ENCODE data around the gene MTMR12. TPM values are rescaled to one million over a fixed set of nuclear protein-coding genes. Genes with fewer than 3 reads are reported as not detected.

The MTMR12 gene
- total and polyA plus RNA-seq, 2 experiments from 2014 or later: 18.3 to 51.6 TPM

DNA sequence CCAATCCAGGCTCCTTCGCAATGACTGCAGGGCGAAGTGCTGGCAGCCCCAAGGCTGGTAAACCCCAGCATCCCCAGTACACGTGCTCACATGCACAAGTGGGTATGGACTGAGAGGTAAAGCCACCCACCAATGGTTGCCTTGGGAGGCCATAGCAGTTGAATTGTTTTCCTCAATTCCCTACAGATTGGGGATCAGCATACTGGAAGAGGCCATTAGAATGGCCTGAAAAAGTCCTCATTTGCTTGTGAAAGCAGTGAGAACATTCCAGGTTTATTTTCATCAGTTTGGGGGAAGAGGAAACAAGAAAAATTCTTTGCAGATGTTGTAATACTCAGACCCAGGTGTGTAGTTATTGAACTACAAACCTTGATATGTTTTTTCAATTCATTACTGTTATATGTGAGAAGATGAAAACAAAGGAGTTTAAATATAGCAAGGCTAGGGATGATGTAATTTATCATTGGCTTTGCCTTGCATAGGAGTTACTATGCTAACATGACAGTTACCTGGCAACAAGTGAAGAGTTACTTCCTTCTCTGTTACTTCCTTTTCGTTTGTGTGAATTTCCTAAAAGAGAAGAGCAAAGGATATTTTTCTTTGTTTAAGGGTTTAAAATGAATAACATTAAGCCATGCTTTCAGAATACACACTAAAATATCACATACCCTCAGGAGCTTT lies 36.4 kb downstream of the MTMR12 start:
- ATAC-seq (peak; percentile 92), DNase-seq (ENCODE audit: low spot score) (peak; percentile 78)
- peak overlapping the region; percentile 96 for H3K27ac Mint-ChIP-seq

More for the DNA sequence above, 36.4 kb downstream of the MTMR12 start:
- Histone ChIP-seq H3K27ac (ENCODE audit: low read depth) (peak overlapping the region; percentile 77), H3K9me2 (ENCODE audit: insufficient read depth) (no peaks in the 10 kb centered on the region), H3K4me3 (no peak overlapping the region), H4K20me1 (replicated peaks; ENCODE audit: insufficient read depth) (no peaks in the 10 kb centered on the region), H3F3A (replicated peaks; ENCODE audit: low read depth) (no peaks in the 10 kb centered on the region; the same call in 1 of the 2 replicates), H3K27me3 (ENCODE audit: insufficient read depth) (no peaks in the 10 kb centered on the region), H3K79me2 (replicated peaks; ENCODE audit: insufficient read depth) (peaks cover 47% of the 10 kb centered on the region), H3K4me2 (0 out of 2 replicates have a peak overlapping the region, but pooled peaks have one; percentile 36), H3K36me3 (ENCODE audit: insufficient read depth) (peaks cover 16% of the 10 kb centered on the region; the same call in 1 of the 2 replicates), H2AFZ (no peak overlapping the region), H3K4me1 (ENCODE audit: insufficient read depth) (peaks cover 43% of the 10 kb centered on the region)
- TF ChIP-seq, protein P1, sequence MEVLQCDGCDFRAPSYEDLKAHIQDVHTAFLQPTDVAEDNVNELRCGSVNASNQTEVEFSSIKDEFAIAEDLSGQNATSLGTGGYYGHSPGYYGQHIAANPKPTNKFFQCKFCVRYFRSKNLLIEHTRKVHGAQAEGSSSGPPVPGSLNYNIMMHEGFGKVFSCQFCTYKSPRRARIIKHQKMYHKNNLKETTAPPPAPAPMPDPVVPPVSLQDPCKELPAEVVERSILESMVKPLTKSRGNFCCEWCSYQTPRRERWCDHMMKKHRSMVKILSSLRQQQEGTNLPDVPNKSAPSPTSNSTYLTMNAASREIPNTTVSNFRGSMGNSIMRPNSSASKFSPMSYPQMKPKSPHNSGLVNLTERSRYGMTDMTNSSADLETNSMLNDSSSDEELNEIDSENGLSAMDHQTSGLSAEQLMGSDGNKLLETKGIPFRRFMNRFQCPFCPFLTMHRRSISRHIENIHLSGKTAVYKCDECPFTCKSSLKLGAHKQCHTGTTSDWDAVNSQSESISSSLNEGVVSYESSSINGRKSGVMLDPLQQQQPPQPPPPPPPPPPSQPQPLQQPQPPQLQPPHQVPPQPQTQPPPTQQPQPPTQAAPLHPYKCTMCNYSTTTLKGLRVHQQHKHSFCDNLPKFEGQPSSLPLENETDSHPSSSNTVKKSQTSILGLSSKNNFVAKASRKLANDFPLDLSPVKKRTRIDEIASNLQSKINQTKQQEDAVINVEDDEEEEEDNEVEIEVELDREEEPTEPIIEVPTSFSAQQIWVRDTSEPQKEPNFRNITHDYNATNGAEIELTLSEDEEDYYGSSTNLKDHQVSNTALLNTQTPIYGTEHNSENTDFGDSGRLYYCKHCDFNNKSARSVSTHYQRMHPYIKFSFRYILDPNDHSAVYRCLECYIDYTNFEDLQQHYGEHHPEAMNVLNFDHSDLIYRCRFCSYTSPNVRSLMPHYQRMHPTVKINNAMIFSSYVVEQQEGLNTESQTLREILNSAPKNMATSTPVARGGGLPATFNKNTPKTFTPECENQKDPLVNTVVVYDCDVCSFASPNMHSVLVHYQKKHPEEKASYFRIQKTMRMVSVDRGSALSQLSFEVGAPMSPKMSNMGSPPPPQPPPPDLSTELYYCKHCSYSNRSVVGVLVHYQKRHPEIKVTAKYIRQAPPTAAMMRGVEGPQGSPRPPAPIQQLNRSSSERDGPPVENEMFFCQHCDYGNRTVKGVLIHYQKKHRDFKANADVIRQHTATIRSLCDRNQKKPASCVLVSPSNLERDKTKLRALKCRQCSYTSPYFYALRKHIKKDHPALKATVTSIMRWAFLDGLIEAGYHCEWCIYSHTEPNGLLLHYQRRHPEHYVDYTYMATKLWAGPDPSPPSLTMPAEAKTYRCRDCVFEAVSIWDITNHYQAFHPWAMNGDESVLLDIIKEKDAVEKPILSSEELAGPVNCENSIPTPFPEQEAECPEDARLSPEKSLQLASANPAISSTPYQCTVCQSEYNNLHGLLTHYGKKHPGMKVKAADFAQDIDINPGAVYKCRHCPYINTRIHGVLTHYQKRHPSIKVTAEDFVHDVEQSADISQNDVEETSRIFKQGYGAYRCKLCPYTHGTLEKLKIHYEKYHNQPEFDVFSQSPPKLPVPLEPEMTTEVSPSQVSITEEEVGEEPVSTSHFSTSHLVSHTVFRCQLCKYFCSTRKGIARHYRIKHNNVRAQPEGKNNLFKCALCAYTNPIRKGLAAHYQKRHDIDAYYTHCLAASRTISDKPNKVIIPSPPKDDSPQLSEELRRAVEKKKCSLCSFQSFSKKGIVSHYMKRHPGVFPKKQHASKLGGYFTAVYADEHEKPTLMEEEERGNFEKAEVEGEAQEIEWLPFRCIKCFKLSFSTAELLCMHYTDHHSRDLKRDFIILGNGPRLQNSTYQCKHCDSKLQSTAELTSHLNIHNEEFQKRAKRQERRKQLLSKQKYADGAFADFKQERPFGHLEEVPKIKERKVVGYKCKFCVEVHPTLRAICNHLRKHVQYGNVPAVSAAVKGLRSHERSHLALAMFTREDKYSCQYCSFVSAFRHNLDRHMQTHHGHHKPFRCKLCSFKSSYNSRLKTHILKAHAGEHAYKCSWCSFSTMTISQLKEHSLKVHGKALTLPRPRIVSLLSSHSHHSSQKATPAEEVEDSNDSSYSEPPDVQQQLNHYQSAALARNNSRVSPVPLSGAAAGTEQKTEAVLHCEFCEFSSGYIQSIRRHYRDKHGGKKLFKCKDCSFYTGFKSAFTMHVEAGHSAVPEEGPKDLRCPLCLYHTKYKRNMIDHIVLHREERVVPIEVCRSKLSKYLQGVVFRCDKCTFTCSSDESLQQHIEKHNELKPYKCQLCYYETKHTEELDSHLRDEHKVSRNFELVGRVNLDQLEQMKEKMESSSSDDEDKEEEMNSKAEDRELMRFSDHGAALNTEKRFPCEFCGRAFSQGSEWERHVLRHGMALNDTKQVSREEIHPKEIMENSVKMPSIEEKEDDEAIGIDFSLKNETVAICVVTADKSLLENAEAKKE (CRISPR knock-in tag; IDR thresholded peaks at IDR 0.05): peak; percentile 8; the same call in 1 of the 2 replicates
- TF ChIP-seq STAT1 (IDR thresholded peaks at IDR 0.05; ENCODE audit: unreplicated experiment): no peak
- TF ChIP-seq ZNF331 (CRISPR knock-in tag; IDR thresholded peaks at IDR 0.05; ENCODE audit: low read depth): no peak
- H3K4me3 Mint-ChIP-seq: no peak overlapping the region
- H3K27me3 Mint-ChIP-seq (ENCODE audit: insufficient read depth, low read depth, poor library complexity): peaks cover 12% of the 10 kb centered on the region
- H3K4me1 Mint-ChIP-seq: peaks cover 59% of the 10 kb centered on the region
- no peaks in the 10 kb centered on the region for H3K9me3 Mint-ChIP-seq
- peaks cover 72% of the 10 kb centered on the region for H3K36me3 Mint-ChIP-seq (ENCODE audit: low read depth)

Measured in GM23338 (cell line).